ENCODE measurements around the gene FXR2.

DNA sequence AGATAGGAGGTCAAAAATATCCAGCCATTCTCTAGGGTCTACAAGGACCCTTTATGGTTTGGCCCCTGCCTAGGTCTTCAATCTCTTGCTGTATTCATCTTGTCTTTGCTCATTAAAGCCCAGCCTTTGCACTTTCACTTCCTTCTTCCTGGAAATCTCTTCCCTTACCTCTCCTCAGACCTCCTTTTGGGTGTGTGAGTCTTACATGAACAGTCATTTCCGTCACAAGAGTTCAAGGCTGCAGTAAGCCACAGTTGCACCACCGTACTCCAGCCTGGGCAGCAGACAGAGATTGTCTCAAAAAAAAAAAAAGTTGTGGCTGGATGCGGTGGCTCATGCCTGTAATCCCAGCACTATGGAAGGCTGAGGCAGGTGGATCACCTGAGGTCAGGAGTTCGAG is 30.1 kb upstream of the FXR2 start:
- TF ChIP-seq POLR2AphosphoS5 (IDR thresholded peaks at IDR 0.05): no peak
- TF ChIP-seq, protein P1, sequence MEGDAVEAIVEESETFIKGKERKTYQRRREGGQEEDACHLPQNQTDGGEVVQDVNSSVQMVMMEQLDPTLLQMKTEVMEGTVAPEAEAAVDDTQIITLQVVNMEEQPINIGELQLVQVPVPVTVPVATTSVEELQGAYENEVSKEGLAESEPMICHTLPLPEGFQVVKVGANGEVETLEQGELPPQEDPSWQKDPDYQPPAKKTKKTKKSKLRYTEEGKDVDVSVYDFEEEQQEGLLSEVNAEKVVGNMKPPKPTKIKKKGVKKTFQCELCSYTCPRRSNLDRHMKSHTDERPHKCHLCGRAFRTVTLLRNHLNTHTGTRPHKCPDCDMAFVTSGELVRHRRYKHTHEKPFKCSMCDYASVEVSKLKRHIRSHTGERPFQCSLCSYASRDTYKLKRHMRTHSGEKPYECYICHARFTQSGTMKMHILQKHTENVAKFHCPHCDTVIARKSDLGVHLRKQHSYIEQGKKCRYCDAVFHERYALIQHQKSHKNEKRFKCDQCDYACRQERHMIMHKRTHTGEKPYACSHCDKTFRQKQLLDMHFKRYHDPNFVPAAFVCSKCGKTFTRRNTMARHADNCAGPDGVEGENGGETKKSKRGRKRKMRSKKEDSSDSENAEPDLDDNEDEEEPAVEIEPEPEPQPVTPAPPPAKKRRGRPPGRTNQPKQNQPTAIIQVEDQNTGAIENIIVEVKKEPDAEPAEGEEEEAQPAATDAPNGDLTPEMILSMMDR (IDR thresholded peaks at IDR 0.05): no peak
- TF ChIP-seq POLR2A (IDR thresholded peaks at IDR 0.05): no peak
